ENCODE results near the gene ANKRD1.

Gene ANKRD1

DNA sequence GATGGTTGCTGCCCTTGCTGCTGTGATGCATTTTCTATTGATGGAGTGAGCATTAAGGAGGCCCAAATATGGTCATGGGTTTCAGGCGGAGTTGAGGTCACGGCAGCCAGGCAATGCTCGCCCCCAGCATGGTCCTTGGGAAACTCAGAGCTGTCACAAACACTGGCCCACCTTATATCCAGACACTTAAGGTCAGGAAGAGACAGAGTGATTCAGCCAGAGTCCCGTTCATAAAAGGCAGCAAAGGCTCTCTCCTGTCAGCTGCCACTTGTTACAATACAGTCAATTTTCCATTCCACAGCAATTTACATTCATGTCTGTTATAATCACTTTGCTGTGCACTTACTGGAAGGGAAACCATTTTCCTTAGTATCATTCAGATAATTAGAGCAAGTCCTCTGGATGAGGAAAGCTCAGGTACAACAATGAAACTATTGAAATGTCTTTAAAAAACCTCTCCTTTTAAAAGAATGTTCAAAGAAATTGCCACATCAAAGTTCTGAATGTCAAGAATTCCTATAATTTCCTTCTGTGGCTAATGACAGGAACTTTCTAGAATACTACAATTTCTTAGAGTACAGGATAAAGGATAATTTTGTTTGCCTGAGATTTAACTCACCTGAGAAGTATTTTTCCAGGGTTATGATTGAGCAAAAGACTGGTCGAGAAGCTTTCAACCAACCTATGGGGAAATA lies 14.8 kb upstream of the ANKRD1 start:
- DNase-seq (ENCODE audit: low spot score) = no peak

DNA sequence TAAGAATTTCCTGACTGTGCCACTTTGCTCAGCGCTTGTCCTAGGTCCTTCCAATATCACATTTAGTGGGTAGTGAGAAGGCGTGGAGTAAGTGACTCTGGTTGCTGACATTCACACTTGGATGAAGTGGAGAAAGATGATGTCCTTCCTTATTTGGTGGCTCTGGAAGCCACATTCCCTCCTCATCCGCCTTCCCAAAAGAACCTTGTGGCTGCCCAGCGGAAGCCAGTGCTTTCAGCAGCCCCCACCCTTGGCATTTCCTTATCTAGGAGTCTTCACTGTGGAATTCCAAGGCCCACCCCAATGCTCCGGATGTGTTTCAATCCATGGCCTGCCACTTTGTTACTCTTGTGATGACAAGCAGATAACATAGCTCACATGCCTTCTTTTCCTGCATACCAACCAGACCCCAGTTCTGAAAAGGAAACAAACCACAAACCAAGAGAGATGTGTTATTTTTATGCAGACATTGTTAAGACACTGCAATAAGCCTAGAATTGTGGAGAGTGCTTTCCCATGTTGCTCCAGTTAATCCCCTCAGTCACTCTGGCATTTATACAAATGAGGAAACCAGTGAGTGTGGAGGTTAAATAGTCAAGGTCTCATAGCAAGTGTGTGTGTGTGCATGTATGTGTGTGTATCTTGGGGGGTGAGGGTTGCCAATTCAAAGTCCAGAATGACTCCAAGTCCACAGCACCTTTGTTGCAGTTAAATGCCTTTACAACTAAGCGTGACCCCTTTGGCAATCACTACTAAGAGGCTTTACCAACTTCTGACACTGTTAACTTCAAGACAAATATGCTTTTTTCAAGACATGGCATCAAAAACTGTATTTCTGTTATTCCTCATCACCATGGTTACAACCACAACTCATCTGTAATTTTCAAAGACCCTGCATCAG lies 10.3 kb upstream of the ANKRD1 start:
- DNase-seq (ENCODE audit: low spot score) = no peak

DNA sequence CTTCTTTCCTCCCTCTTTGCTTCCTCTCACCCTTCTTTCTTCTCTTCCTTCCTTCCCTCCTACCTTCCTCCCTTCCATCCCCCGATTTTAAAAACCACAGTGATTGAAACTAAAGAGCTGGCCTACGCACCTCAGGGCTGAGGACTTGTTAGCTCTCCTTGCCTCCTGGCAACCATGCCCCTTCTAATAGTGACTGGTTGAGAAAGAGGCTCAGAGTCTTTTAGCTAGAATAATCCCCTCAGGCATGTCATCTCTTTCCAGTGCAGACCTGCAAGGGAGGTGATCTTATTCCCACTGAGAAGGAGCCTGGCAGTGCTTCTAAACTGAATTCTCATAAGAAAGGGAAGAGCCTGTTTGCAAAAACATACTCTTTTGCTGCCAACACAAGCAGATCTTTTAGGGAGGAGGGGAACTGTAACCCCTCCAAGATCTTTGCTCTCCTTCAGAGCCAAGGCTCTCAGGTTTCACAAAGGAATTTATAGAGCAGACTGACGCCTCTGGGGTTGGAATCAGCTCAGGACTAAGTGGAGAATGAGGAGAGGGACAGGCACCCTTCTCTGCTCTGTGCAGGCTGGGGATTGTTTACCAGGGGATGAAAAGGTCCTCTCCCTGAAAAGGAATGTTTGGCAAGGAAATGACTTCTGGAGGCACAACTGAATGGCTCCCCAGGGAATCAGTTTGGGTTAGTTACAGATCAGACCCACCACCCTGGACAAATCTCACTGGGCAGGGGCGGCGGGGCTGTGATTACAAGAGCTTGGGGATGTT lies 9.4 kb upstream of the ANKRD1 start:
- DNase-seq (ENCODE audit: low spot score) = no peak

DNA sequence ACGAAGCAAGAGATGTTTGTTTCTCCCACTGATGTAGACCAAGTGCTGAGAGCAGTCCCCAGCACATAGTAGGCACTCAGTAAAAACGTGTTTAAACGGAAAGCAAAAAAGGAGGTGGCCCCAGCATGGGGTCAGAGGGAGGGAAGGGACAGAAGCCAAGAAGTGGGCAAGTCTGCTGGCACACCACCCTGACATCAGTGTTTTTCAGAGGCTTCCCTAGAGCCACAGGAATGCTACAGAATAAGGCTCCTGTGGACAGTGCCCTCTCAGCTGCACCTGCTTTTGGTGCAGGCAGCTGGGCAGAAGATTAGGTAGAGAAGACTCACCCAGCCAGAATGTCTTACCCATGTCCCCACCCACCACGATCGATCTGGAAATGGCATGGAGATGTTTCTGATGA lies 8.3 kb upstream of the ANKRD1 start:
- no peak for DNase-seq (ENCODE audit: low spot score)

DNA sequence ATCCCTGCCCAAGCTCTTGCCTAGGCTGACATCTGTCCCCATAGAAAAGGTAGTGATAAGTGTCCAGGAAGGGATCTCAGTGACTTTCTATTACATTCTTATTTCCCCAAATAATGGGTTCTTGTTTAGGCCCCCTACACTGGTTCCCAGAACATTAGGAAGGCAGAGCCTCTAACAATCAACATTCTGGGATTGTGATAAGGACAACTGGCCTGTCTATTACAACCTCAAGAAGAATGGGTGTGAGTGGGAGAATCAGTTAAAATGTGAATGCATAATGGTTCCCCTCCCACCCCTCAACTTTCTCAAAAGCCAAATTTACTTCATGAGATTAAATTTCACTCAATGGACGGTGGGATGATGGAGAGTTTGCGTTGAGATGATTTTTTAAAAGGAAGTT lies 6.4 kb upstream of the ANKRD1 start:
- no peak for DNase-seq (ENCODE audit: low spot score)

DNA sequence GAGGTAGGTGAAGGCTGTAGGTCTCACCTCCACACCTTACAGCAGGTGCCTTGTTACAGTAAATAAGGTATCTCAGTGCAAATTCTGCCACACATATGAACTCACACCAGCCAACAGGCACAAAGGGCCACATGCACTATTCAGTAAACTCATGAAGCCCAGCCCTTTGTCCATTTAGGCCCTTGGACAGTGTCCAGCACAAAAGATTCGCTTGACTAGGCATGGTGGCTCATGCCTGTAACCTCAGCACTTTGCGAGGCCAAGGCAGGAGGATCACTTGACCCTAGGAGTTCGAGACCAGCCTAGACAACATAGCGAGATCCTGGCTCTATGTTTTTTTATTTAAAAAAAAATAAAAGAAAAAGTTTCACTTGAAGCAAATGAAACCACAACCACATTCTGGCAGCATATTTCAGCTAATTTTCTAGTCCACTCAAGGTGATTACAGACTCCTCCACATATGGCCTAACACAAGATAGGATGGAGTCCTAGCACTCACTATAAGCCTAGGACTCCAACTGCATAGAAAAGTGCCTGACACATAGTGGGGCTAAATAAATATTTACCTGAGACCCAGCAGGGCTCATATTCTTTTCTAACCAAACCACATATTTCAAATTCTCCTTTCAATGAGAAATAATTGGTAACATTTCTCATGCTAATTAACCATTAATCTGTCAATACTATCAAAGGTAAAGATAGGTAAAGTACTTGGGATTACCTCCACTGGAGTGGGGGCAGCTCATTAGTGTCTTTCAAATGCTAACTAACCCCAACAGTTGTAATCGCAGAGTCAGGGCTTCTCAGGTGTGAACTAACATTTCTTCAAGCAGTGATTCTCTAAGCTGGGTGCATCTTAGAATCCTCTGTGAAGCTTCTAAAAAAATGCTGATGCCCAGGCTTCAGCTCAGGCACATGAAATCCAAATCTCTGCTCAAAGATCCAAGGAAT lies 4.5 kb upstream of the ANKRD1 start:
- DNase-seq (ENCODE audit: low spot score) = no peak

DNA sequence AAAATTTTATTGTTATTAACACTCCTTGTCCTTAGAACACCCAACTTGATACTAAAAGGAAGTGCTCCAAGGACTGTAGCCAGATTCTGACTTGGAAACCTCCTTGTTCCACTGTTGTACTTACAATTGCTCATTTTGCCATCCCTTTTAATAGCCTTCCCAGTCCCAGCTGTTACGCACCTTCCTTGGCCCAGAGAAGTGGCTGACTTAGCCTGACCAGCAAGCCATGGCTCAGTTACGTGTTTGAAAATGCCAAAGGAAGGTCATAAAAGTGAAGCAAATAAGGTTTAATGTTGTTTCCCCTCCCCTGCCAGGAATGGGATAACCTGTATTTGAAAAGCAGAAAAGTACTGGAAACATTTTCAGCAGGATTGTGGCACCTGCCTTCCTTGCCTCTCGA lies 3.7 kb upstream of the ANKRD1 start:
- DNase-seq (ENCODE audit: low spot score) = no peak

DNA sequence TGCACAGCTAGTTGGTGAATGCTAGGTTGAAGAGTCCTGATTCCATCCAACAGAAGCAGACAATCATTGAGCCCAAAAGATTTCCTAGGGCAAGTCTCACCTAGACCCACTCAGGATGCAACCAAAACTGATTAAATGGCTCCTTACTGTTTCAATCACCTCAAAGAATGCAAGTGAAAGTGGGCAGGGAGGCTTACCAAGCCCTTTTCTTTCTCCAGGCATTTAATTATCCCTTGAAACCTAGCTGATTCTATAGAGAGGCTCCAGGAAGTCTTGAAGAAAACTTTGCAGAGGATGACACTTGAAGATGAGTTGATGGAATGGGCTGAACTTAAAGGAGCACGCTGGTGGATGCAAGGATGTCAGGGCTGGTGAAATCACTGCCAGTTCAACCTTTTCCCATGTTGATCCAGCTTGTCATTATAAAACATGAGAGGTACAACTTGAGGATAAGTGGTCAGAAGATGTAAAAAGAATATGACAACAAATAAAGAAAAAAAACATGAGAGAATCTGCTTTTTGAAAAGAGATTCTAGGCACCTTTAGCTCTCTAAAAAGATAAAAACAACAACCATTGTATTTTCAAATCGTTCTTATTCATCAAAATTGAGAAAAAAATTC lies 2.3 kb upstream of the ANKRD1 start:
- no peak for DNase-seq (ENCODE audit: low spot score)

DNA sequence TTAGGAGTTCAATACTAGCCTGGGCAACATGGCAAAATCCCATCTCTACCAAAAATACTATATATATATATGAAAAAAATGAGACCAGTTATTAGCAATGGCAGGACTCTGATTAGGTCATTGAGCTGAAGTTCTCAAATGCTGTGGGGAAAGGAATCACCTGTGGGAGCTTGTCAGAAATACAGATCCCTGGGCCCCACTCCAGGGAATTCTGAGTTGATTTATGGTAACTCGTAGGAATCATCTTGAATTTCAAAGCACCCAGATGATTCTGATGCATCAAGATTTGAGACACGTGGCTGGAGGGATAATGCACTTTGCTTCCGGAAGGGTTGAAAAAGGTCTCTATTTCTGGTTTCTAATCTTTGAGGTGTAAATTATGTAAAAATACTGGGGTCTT lies 1.0 kb upstream of the ANKRD1 start:
- DNase-seq (ENCODE audit: low spot score) = no peak

DNA sequence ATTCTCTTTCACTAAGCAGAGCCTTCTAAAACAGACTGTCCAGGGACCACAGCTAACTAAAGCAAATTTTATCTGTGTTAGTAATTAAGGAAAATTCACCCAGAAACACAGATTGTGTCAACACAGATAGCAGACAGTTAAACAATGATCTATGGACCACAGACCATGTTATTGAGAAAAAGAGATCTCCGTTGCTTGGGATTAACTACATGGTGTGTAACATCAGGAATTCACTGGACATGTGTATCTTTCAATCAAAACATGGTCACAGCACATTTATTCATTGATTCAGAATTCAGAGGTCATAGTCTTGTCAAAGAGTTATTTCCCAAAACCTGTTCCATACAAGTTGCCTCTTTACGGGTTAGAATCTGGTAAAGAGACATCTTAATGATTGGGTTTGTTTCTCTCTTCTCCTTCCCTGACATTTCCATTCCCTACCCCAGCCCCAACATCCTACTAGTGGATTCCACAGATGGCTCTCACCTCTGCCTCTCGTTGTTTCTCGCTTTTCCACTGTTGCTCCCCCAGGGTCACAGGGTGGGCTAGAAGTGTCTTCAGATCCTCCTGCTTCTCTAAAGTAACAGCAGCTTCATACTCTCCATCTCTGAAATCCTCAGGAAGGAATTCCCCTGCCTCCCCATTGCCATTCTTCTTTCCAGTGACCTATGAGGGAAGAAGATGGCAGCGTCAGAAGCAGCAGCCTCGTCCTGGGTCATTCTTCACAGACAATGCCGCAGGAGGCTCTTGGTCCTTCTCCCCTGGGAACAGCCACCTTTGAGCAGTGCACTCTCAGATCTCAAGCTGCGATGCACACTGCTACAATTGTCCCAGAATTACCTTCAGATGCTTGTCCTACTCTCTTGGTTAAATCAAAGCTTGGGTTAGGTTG lies 958 bp downstream of the ANKRD1 start:
- DNase-seq (ENCODE audit: low spot score) = no peak

DNA sequence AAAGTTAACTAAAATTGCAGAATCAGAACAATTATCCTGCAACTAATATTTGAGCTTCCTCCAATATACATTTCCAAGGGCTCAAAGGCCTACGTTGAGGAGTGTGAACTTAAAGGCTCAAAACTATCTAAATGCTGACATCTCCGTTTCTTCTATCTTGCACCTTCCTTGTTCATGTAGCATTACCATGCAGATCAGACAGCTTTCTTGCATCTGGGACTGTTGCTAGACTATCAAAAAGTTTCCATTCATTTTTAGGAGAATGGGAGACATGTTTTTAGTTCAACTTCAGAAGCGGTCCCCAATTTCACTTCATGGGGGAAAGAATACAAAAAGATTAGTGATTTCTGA lies 2.9 kb downstream of the ANKRD1 start:
- no peak for DNase-seq (ENCODE audit: low spot score)

DNA sequence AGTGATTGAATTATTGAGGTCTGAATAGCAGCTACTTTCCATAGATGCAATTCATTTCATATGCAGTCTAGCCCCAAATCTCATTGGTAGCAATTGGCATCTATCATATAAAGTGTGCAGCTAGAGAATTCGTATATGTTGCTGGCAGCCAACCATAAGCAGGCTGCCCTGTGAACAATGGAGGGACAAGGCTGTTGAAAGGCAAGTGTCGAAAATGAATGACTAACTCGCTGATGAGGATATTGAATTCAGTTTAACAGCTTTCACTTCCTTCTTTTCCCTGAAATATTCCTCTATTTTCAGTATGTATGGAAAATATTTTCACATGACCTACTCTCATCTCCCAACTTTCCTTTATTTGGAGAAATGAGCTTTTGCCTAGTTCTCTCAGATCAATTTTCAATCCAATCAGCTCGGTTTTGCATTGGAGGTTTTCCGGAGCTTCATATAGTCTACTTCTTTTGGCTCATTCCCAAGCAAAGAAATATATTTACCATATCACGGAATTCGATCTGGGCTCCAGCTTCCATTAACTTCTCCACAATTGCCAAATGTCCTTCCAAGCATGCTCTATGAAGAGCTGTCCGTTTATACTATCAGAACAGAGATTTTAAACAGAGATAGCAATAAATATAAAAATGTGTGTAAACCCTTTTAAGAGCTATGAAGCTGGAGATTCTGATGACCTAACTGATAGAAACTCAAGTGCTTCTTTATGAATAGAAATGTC lies 3.5 kb downstream of the ANKRD1 start:
- no peak for DNase-seq (ENCODE audit: low spot score)

DNA sequence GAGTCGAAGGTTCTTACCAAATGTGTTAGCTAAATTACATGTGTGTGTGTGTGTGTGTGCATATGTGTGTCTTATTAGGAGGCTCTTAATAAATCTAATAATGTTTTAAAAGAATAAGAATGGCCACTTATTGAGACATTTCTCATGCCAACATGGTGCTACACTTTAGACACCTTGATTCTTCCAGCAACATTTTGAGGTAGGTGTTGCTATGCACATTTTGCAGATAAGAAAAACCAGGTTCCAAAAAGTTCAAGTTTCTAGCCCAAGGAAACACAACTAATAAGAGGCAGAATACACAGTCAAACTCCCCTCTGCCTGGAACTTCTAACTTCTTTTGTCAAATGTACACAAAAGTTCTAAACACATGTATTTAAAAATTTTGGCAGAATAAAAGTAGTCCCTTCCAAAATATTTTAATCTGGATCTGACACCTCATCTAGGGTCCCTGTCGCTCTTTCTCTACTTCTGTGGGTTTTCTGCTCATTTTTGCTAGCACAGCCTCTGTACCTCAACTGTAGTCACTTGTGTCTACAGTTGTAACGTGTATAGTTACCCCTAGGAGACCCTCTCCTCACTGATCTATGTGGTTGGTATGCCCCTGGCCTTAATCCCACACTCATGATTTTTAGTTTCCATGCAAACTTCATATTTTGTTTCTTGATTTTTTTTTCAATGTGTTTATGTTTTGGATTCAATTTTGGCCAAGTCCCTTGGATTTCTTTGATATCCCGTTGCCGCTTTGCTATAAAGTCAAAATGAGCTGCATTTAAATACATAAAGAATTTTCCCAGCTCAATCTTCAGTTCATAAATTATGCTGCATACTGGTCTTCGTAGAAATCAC lies 4.3 kb downstream of the ANKRD1 start:
- DNase-seq (ENCODE audit: low spot score) = no peak

DNA sequence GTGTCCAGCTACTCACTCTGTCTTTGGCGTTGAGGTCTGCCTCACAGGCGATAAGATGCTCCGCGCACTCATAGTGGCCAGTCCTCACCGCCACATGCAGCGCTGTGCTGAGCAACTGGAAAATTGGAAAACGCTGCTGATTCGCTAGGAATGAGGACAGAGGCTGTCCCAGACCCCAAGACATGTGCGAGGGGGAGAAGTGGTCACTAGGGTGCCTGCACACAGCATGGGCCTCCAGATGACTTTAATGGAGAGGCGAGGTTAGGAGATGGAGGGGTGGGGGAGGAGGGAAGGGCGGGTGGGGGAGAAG lies 5.2 kb downstream of the ANKRD1 start:
- DNase-seq (ENCODE audit: low spot score) = no peak

DNA sequence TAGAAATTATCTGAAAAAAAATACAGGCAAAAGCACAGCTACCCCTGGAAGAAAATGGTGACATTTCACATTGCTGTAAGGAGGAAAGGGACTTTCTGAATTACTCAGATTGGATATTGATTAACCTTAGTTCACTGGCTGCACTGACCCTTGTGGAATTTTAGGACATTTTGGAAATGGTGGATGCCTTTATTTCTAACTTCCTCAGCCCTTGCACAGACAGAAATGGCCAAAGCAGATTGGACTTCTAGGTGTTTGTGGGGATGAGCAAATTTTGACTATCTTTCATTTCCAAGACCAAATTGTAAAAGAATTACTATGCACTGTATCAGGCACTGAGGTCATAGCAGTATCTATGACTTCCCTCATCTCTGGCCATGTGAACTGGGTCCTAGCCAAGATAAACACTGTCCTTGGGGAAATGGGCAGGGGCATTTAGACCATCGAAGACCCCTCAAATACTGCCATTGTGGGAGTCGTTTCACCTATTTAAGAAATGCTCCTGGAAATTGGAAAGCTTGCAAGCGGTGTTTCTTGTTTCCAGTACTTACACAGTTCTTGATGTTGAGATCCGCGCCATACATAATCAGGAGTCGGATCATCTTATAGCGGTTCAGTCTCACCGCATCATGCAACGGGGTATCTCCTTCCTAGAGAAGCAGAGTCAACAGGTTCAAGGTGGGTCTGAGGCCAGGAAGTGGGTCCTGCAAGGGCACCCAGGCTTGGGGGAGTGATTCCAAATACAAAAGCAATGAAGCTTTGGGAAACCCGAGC lies 5.7 kb downstream of the ANKRD1 start:
- DNase-seq (ENCODE audit: low spot score) = no peak

DNA sequence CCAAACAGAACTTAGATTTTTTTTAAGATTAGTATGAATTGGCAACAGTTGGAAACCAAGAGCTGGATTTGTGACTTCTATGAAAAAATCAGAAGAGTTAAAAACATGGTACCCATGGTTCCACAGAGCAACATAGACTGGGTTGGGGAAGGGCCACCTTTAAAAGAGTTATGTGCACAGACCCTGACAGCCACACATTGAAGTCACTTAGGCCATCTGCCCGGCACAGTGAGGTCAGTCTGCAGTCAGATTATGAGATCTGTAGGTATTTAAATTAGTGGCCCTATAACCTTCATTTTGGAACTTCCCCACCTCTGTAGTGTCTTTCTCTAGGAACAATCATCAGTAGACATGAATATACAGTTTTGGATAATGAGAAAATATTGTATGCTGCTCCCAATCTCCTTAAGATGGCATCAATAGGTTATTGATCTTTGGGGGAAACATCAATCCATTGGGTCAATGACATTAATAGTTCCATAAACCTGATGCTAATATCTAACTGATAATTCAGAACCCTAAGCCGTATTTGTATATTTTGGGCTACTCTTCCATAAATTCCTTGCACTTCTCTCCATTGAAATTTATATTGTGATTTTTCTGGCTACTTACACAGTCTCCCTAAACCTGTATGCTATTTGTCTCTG lies 7.0 kb downstream of the ANKRD1 start:
- DNase-seq (ENCODE audit: low spot score) = no peak

DNA sequence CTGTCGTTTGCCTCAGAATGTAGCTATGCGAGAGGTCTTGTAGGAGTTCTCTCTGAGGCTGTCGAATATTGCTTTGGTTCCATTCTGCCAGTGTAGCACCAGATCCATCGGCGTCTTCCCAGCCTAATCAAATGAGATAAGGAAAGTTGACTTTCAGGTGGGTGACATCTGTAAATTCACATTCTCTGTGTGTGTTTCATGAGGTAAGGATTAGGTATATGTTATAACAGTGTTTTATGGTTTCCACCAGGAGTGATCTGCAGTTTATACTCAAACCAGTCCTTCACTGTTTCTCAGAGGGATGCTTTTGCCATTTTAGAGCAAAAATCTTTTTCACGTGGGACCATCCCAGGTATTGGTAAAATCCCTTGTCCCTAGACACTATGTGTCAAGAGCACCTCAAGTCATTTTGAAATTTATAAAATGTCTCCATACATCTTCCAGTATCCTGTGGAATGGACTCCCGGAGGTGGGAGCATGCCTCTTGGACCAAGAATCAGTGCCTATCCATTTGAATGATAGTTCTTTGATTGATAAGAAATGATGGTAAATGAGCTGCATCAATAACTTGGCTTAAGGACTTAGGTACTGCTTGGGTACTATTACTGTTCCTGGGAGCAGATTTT lies 7.9 kb downstream of the ANKRD1 start:
- DNase-seq (ENCODE audit: low spot score) = no peak
